ENCODE measurements around the gene ABHD17C.

DNA sequence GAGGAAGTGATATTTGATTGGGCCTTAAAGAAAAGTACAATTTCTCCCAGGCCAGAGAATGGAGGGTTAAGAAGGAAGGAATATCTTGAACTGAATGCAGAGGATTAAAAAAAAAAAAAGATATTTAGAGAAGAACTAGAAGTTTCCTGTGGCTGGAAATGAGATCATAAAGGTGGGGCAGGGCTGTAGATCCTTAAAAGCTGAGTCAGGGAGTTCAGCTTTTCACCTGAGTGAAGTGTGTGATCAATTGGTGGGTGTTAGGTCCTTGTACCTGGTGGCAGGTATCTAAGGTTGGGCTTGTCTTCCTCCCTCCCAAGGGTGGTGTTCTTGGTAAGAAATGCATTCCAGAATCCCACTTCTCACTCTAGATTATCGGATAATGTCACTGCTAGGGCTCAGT is 95.9 kb downstream of the ABHD17C start:
- TF ChIP-seq, protein P1, sequence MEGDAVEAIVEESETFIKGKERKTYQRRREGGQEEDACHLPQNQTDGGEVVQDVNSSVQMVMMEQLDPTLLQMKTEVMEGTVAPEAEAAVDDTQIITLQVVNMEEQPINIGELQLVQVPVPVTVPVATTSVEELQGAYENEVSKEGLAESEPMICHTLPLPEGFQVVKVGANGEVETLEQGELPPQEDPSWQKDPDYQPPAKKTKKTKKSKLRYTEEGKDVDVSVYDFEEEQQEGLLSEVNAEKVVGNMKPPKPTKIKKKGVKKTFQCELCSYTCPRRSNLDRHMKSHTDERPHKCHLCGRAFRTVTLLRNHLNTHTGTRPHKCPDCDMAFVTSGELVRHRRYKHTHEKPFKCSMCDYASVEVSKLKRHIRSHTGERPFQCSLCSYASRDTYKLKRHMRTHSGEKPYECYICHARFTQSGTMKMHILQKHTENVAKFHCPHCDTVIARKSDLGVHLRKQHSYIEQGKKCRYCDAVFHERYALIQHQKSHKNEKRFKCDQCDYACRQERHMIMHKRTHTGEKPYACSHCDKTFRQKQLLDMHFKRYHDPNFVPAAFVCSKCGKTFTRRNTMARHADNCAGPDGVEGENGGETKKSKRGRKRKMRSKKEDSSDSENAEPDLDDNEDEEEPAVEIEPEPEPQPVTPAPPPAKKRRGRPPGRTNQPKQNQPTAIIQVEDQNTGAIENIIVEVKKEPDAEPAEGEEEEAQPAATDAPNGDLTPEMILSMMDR (IDR thresholded peaks at IDR 0.05), result no peak
- TF ChIP-seq POLR2A (IDR thresholded peaks at IDR 0.05), result no peak

Data from thyroid gland (tissue), 4 donors.